ENCODE measurements around the gene SIVA1. TPM values are rescaled to one million over a fixed set of nuclear protein-coding genes. Genes with fewer than 3 reads are reported as not detected.
A peak's percentile ranks its signal among the peaks of the same experiment; 100 is the strongest.

Gene SIVA1
- polyA plus RNA-seq (ENCODE audit: insufficient read length in 3 of 3) = 100 to 1,000 TPM in 1 of 3 donors, 10 to 100 TPM in 2; 72.9 to 103 (median 90.8) TPM
- long read RNA-seq, donor 1, full-length matches to known transcripts = 106 of 182 reads
- long read RNA-seq, donor 1, partial matches to known transcripts = 63 of 182 reads
- long read RNA-seq, donor 1, other reads (novel, unspliced or antisense) = 13 of 182 reads
- long read RNA-seq, donor 2, full-length matches to known transcripts = 135 of 215 reads
- long read RNA-seq, donor 2, partial matches to known transcripts = 80 of 215 reads
- long read RNA-seq, donor 2, other reads (novel, unspliced or antisense) = 0 of 215 reads
- long read RNA-seq, donor 3, transcript SIVA1-201 (4 exons, 802 nt) = major isoform, 117 of 212 reads
- long read RNA-seq, donor 3, transcript SIVA1-202 (3 exons, 550 nt) = minor isoform, 6 of 212 reads
- long read RNA-seq, donor 3, transcript SIVA1-203 (3 exons, 1,244 nt) = minor isoform, 7 of 212 reads
- long read RNA-seq, donor 3, partial matches to known transcripts = 69 of 212 reads
- long read RNA-seq, donor 3, other reads (novel, unspliced or antisense) = 13 of 212 reads
- long read RNA-seq, donor 4, full-length matches to known transcripts = 139 of 318 reads
- long read RNA-seq, donor 4, partial matches to known transcripts = 169 of 318 reads
- long read RNA-seq, donor 4, other reads (novel, unspliced or antisense) = 10 of 318 reads
- long read RNA-seq, donor 5, full-length matches to known transcripts = 77 of 108 reads
- long read RNA-seq, donor 5, partial matches to known transcripts = 25 of 108 reads
- long read RNA-seq, donor 5, other reads (novel, unspliced or antisense) = 6 of 108 reads
- long read RNA-seq, donor 6, full-length matches to known transcripts = 92 of 150 reads
- long read RNA-seq, donor 6, partial matches to known transcripts = 52 of 150 reads
- long read RNA-seq, donor 6, other reads (novel, unspliced or antisense) = 6 of 150 reads
- long read RNA-seq, donor 7, full-length matches to known transcripts = 126 of 209 reads
- long read RNA-seq, donor 7, partial matches to known transcripts = 74 of 209 reads
- long read RNA-seq, donor 7, other reads (novel, unspliced or antisense) = 9 of 209 reads
- long read RNA-seq, donor 8, full-length matches to known transcripts = 46 of 74 reads
- long read RNA-seq, donor 8, partial matches to known transcripts = 28 of 74 reads
- long read RNA-seq, donor 8, other reads (novel, unspliced or antisense) = 0 of 74 reads
- long read RNA-seq, donor 9, full-length matches to known transcripts = 113 of 188 reads
- long read RNA-seq, donor 9, partial matches to known transcripts = 63 of 188 reads
- long read RNA-seq, donor 9, other reads (novel, unspliced or antisense) = 12 of 188 reads
- long read RNA-seq, donor 10, transcript SIVA1-201 (4 exons, 802 nt) = major isoform, 81 of 135 reads
- long read RNA-seq, donor 10, partial matches to known transcripts = 39 of 135 reads
- long read RNA-seq, donor 10, other reads (novel, unspliced or antisense) = 8 of 135 reads
- long read RNA-seq, donor 11, transcript SIVA1-201 (4 exons, 802 nt) = major isoform, 72 of 110 reads
- long read RNA-seq, donor 11, partial matches to known transcripts = 30 of 110 reads
- long read RNA-seq, donor 11, other reads (novel, unspliced or antisense) = 5 of 110 reads
- long read RNA-seq, donor 12, transcript SIVA1-203 (3 exons, 1,244 nt) = minor isoform, 11 of 196 reads
- long read RNA-seq, donor 12, transcript SIVA1-201 (4 exons, 802 nt) = major isoform, 118 of 196 reads
- long read RNA-seq, donor 12, partial matches to known transcripts = 53 of 196 reads
- long read RNA-seq, donor 12, other reads (novel, unspliced or antisense) = 10 of 196 reads
- long read RNA-seq, donor 13, full-length matches to known transcripts = 80 of 129 reads
- long read RNA-seq, donor 13, partial matches to known transcripts = 49 of 129 reads
- long read RNA-seq, donor 13, other reads (novel, unspliced or antisense) = 0 of 129 reads
- long read RNA-seq, donor 14 = 0 reads
- long read RNA-seq, donor 15 = 0 reads
- long read RNA-seq, donor 16, full-length matches to known transcripts = 126 of 201 reads
- long read RNA-seq, donor 16, partial matches to known transcripts = 64 of 201 reads
- long read RNA-seq, donor 16, other reads (novel, unspliced or antisense) = 11 of 201 reads

- peak; percentile 99 for DNase-seq
Observed at GRCh38 chr14:104752735-104753527, at the start of gene SIVA1. Gene SIVA1 (plus strand): TSS chr14:104753147. CDS start chr14:104753202, 55 bp downstream.

- DNase-seq = no peak
Observed at GRCh38 chr14:104703269-104703668, 49.7 kb upstream of the SIVA1 start.

- DNase-seq = no peak
Observed at GRCh38 chr14:104704252-104704651, 48.7 kb upstream of the SIVA1 start.

- DNase-seq = no peak
Observed at GRCh38 chr14:104705340-104706047, 47.5 kb upstream of the SIVA1 start.

GRCh38 chr14:104706733-104707607 lies 46.0 kb upstream of the SIVA1 start:
- DNase-seq = no peak

GRCh38 chr14:104707608-104708595 lies 45.0 kb upstream of the SIVA1 start:
- no peak for DNase-seq

GRCh38 chr14:104708606-104709268 lies 44.2 kb upstream of the SIVA1 start:
- peak; percentile 50 for DNase-seq

GRCh38 chr14:104709387-104710039 lies 43.4 kb upstream of the SIVA1 start:
- DNase-seq = no peak

GRCh38 chr14:104710071-104710735 lies 42.7 kb upstream of the SIVA1 start:
- DNase-seq = no peak

- DNase-seq = no peak
Observed at GRCh38 chr14:104712881-104713734, 39.8 kb upstream of the SIVA1 start.

- DNase-seq = no peak
Observed at GRCh38 chr14:104714066-104714465, 38.9 kb upstream of the SIVA1 start.

GRCh38 chr14:104714681-104715080 lies 38.3 kb upstream of the SIVA1 start:
- DNase-seq = no peak

GRCh38 chr14:104715416-104715815 lies 37.5 kb upstream of the SIVA1 start:
- no peak for DNase-seq
